NT2/D1 (cell line): ENCODE measurements around the gene PIGL.
"Not testable (repeated sequence)": the region's sequence is repeated elsewhere in the genome, so short reads cannot be mapped to it uniquely, and the experiment has no call there.

ENCODE experiments used
- SUZ12 ChIP-seq: IDR thresholded peaks from 2 replicates; pipeline ENCODE4 v1.6.1; 2011; ENCODE audit not compliant: insufficient read length, insufficient read depth; ENCODE audit errors: extremely low read depth
- YY1 ChIP-seq: IDR thresholded peaks from 2 replicates; pipeline ENCODE4 v1.6.1; 2011; ENCODE audit not compliant: insufficient read length, insufficient read depth
- ZNF274 ChIP-seq: IDR thresholded peaks from 2 replicates; pipeline ENCODE4 v1.6.1; 2011; ENCODE audit warnings: mild to moderate bottlenecking, low read depth, low read length

DNA sequence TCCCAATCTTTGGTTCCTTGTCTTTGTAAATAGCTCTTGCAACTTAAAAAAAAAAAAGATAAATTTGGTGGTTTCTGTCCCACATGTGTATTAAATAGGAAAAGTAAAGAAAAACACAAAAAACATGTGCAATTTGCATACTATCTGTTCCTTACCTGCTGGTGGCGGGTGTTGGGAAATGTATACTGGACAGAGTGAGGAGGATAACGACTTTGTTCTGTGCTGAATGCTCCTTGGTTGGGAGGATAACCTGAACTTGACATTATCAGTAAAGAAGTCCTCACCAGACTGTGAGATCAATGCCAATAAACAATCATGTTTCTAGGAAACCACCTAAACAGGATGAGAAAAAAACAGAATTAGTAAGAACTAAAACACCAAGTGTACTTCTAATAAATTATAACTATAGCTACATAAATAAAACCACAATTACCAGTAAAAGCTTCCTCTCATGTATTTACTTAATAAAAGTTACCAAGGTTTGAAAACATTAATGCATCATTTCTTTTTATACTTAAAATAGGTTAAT, 22.6 kb upstream of the PIGL start:
- not testable (repeated sequence) for TF ChIP-seq ZNF274, SUZ12, YY1
